ENCODE data around the gene OR4C13. TPM values are rescaled to one million over a fixed set of nuclear protein-coding genes. Genes with fewer than 3 reads are reported as not detected.
"Not testable (repeated sequence)": the region's sequence is repeated elsewhere in the genome, so short reads cannot be mapped to it uniquely, and the experiment has no call there.

Gene OR4C13
- not detected in 2 replicates for polyA plus RNA-seq (2013)

GRCh38 chr11:49952091-49952490, at the start of gene OR4C13:
TSS of gene OR4C13 (plus strand) at chr11:49952391. CDS start at chr11:49952423, 32 bp downstream.
- no peak within 1 kb of the TSS for H3K4me2 ChIP-seq (ENCODE audit: low read length)
- DNase-seq, result no peak
- no CpG with 5 or more reads among the region's 1 CpG for WGBS (ENCODE audit: extremely low coverage, insufficient coverage, insufficient read length)
- no peak within 1 kb of the TSS for H2BK120ac ChIP-seq (ENCODE audit: insufficient read depth, low read length, poor library complexity)
- H3K14ac ChIP-seq (ENCODE audit: low read length), result no peak within 1 kb of the TSS
- H4K91ac ChIP-seq (ENCODE audit: low read depth, low read length), result no peak within 1 kb of the TSS
- no peak within 1 kb of the TSS for H3K23ac ChIP-seq (ENCODE audit: low read length)
- no peaks in the 10 kb centered on the region for H3K79me1 ChIP-seq (ENCODE audit: low read length)
- H3K18ac ChIP-seq (ENCODE audit: low read length), result no peak within 1 kb of the TSS
- H3K4ac ChIP-seq (ENCODE audit: low read depth, low read length), result no peak within 1 kb of the TSS
- H3K79me2 ChIP-seq (ENCODE audit: control insufficient read depth, insufficient read depth, low read length, poor library complexity), result no peaks in the 10 kb centered on the region
- H3K27ac ChIP-seq (ENCODE audit: low read depth, low read length), result no peak within 1 kb of the TSS
- no peak within 1 kb of the TSS for H2BK5ac ChIP-seq (ENCODE audit: low read depth, low read length, poor library complexity)
- H2AFZ ChIP-seq (ENCODE audit: insufficient read depth, low read length, poor library complexity), result no peak within 1 kb of the TSS
- H2BK12ac ChIP-seq (ENCODE audit: low read length), result no peak within 1 kb of the TSS
- H3K4me3 ChIP-seq (ENCODE audit: low read depth, low read length), result no peak within 1 kb of the TSS
- no peaks in the 10 kb centered on the region for H3K36me3 ChIP-seq (ENCODE audit: control insufficient read depth in 1 of 2, insufficient read depth in 2 of 2, low read length in 2 of 2)
- no peak within 1 kb of the TSS for H2AK5ac ChIP-seq (ENCODE audit: low read length)
- H4K8ac ChIP-seq (ENCODE audit: low read depth, low read length), result no peak within 1 kb of the TSS
- H3K9me3 ChIP-seq (ENCODE audit: insufficient read depth, low read depth, low read length), result peaks cover 3% of the 10 kb centered on the region
- no peaks in the 10 kb centered on the region for H3K27me3 ChIP-seq (ENCODE audit: insufficient read depth, low read length)
- no peak within 1 kb of the TSS for H3K9ac ChIP-seq (ENCODE audit: low read length)
- H4K12ac ChIP-seq (ENCODE audit: low read depth, low read length), result no peak within 1 kb of the TSS
- H3K4me1 ChIP-seq (ENCODE audit: control insufficient read depth in 1 of 2, insufficient read depth in 2 of 2, low read length in 2 of 2), result no peaks in the 10 kb centered on the region

GRCh38 chr11:49911516-49911915, 40.7 kb upstream of the OR4C13 start:
- not testable (repeated sequence) for H3K23ac ChIP-seq (ENCODE audit: low read length); H3K79me1 ChIP-seq (ENCODE audit: low read length); H3K27ac ChIP-seq (ENCODE audit: low read depth, low read length); H3K18ac ChIP-seq (ENCODE audit: low read length); H4K12ac ChIP-seq (ENCODE audit: low read depth, low read length); DNase-seq; H2BK120ac ChIP-seq (ENCODE audit: insufficient read depth, low read length, poor library complexity); H3K36me3 ChIP-seq (ENCODE audit: control insufficient read depth in 1 of 2, insufficient read depth in 2 of 2, low read length in 2 of 2); H3K4ac ChIP-seq (ENCODE audit: low read depth, low read length); H4K91ac ChIP-seq (ENCODE audit: low read depth, low read length); H3K4me3 ChIP-seq (ENCODE audit: low read depth, low read length); H2BK5ac ChIP-seq (ENCODE audit: low read depth, low read length, poor library complexity); H3K14ac ChIP-seq (ENCODE audit: low read length); H2BK12ac ChIP-seq (ENCODE audit: low read length); H4K8ac ChIP-seq (ENCODE audit: low read depth, low read length); H2AK5ac ChIP-seq (ENCODE audit: low read length); H3K79me2 ChIP-seq (ENCODE audit: control insufficient read depth, insufficient read depth, low read length, poor library complexity); H3K4me1 ChIP-seq (ENCODE audit: control insufficient read depth in 1 of 2, insufficient read depth in 2 of 2, low read length in 2 of 2); H3K9me3 ChIP-seq (ENCODE audit: insufficient read depth, low read depth, low read length); H3K4me2 ChIP-seq (ENCODE audit: low read length); H3K27me3 ChIP-seq (ENCODE audit: insufficient read depth, low read length); H2AFZ ChIP-seq (ENCODE audit: insufficient read depth, low read length, poor library complexity); H3K9ac ChIP-seq (ENCODE audit: low read length)
- WGBS (ENCODE audit: extremely low coverage, insufficient coverage, insufficient read length), result no CpG with 5 or more reads among the region's 13 CpGs

GRCh38 chr11:49948701-49949100, 3.5 kb upstream of the OR4C13 start:
- WGBS (ENCODE audit: extremely low coverage, insufficient coverage, insufficient read length), result no CpG with 5 or more reads among the region's 1 CpG
- H3K4me2 ChIP-seq (ENCODE audit: low read length); H3K4ac ChIP-seq (ENCODE audit: low read depth, low read length); H3K27ac ChIP-seq (ENCODE audit: low read depth, low read length); H2BK5ac ChIP-seq (ENCODE audit: low read depth, low read length, poor library complexity); H2BK12ac ChIP-seq (ENCODE audit: low read length); H2AK5ac ChIP-seq (ENCODE audit: low read length); DNase-seq; H3K9me3 ChIP-seq (ENCODE audit: insufficient read depth, low read depth, low read length); H3K4me3 ChIP-seq (ENCODE audit: low read depth, low read length); H3K36me3 ChIP-seq (ENCODE audit: control insufficient read depth in 1 of 2, insufficient read depth in 2 of 2, low read length in 2 of 2); H3K27me3 ChIP-seq (ENCODE audit: insufficient read depth, low read length); H3K79me1 ChIP-seq (ENCODE audit: low read length); H3K18ac ChIP-seq (ENCODE audit: low read length); H3K23ac ChIP-seq (ENCODE audit: low read length); H3K4me1 ChIP-seq (ENCODE audit: control insufficient read depth in 1 of 2, insufficient read depth in 2 of 2, low read length in 2 of 2); H3K14ac ChIP-seq (ENCODE audit: low read length); H4K8ac ChIP-seq (ENCODE audit: low read depth, low read length); H4K91ac ChIP-seq (ENCODE audit: low read depth, low read length); H3K9ac ChIP-seq (ENCODE audit: low read length); H3K79me2 ChIP-seq (ENCODE audit: control insufficient read depth, insufficient read depth, low read length, poor library complexity); H2AFZ ChIP-seq (ENCODE audit: insufficient read depth, low read length, poor library complexity); H2BK120ac ChIP-seq (ENCODE audit: insufficient read depth, low read length, poor library complexity); H4K12ac ChIP-seq (ENCODE audit: low read depth, low read length): not testable (repeated sequence)

- not testable (repeated sequence) for H3K4me2 ChIP-seq (ENCODE audit: low read length); H4K91ac ChIP-seq (ENCODE audit: low read depth, low read length); H3K9me3 ChIP-seq (ENCODE audit: insufficient read depth, low read depth, low read length); H3K4me3 ChIP-seq (ENCODE audit: low read depth, low read length); H3K36me3 ChIP-seq (ENCODE audit: control insufficient read depth in 1 of 2, insufficient read depth in 2 of 2, low read length in 2 of 2); H3K4me1 ChIP-seq (ENCODE audit: control insufficient read depth in 1 of 2, insufficient read depth in 2 of 2, low read length in 2 of 2); H2BK12ac ChIP-seq (ENCODE audit: low read length); H2BK5ac ChIP-seq (ENCODE audit: low read depth, low read length, poor library complexity); H3K18ac ChIP-seq (ENCODE audit: low read length); H3K14ac ChIP-seq (ENCODE audit: low read length); DNase-seq; H3K23ac ChIP-seq (ENCODE audit: low read length); H2AK5ac ChIP-seq (ENCODE audit: low read length); H3K9ac ChIP-seq (ENCODE audit: low read length); H3K27ac ChIP-seq (ENCODE audit: low read depth, low read length); H4K8ac ChIP-seq (ENCODE audit: low read depth, low read length); H3K4ac ChIP-seq (ENCODE audit: low read depth, low read length); H3K79me1 ChIP-seq (ENCODE audit: low read length); H3K79me2 ChIP-seq (ENCODE audit: control insufficient read depth, insufficient read depth, low read length, poor library complexity); H4K12ac ChIP-seq (ENCODE audit: low read depth, low read length); H2AFZ ChIP-seq (ENCODE audit: insufficient read depth, low read length, poor library complexity); H3K27me3 ChIP-seq (ENCODE audit: insufficient read depth, low read length); H2BK120ac ChIP-seq (ENCODE audit: insufficient read depth, low read length, poor library complexity)
- WGBS (ENCODE audit: extremely low coverage, insufficient coverage, insufficient read length), result no CpG with 5 or more reads among the region's 4 CpGs
Measured at GRCh38 chr11:49973439-49973838, 21.2 kb downstream of the OR4C13 start.
